IMR-90 (cell line): ENCODE results near the gene HHATL. TPM values are rescaled to one million over a fixed set of nuclear protein-coding genes. Genes with fewer than 3 reads are reported as not detected.

ENCODE experiments used
- ATAC-seq: fragments of 200-7000 bp; cut with Tn5 transposase; 2 replicates; pipeline ENCODE4 v1.9.1; 2020; ENCODE audit warnings: low read depth, mild to moderate bottlenecking, moderate library complexity
- BruUV-seq: library from RNA; stranded (reverse); fragments of 400-500 nt; replicated peaks from 2 replicates; lab custom pipeline; 2021; lab: Mats Ljungman, UMichigan
- CTCF ChIA-PET: fragments of 300-600 bp; formaldehyde crosslinking; extraction: SDS; loops from one replicate; lab custom pipeline; 2021; ENCODE audit warnings: antibody characterized with exemption; lab: Yijun Ruan, JAX
- POLR2A ChIA-PET: fragments of 300-600 bp; sonication (Branson Sonifier 250); formaldehyde crosslinking; loops from one replicate; lab custom pipeline; 2022; ENCODE audit warnings: antibody characterized with exemption; ENCODE audit not compliant: unreplicated experiment; lab: Charles Lee
- DNase-seq: peaks from one replicate; pipeline ENCODE4 v3.0.0; 2013
- H2AFZ ChIP-seq: replicated peaks from 2 replicates; pipeline ENCODE3; 2013; ENCODE audit warnings: low read length, mild to moderate bottlenecking; ENCODE audit not compliant: poor library complexity
- H2AK5ac ChIP-seq: 2 replicates; pipeline ENCODE4 v1.6.1; 2013; ENCODE audit warnings: low read depth, low read length, inconsistent platforms
- H2AK9ac ChIP-seq: replicated peaks from 2 replicates; pipeline ENCODE3; 2013; ENCODE audit warnings: mild to moderate bottlenecking, low read depth, low read length, moderate library complexity; ENCODE audit not compliant: poor library complexity
- H2BK120ac ChIP-seq: 2 replicates; pipeline ENCODE4 v1.6.1; 2013; ENCODE audit warnings: low read depth, low read length, inconsistent platforms
- H2BK15ac ChIP-seq: 3 replicates; pipeline ENCODE4 v1.6.1; 2013; ENCODE audit warnings: low read depth, low read length, inconsistent platforms
- H2BK20ac ChIP-seq: 2 replicates; pipeline ENCODE4 v1.6.1; 2013; ENCODE audit warnings: low read depth, mild to moderate bottlenecking, inconsistent platforms, low read length, moderate library complexity
- H2BK5ac ChIP-seq: 2 replicates; pipeline ENCODE4 v1.6.1; 2013; ENCODE audit warnings: mild to moderate bottlenecking, low read depth, low read length, inconsistent platforms; ENCODE audit not compliant: poor library complexity, severe bottlenecking
- H3K14ac ChIP-seq: replicated peaks from 2 replicates; pipeline ENCODE4 v1.6.1; 2013; ENCODE audit warnings: low read depth, low read length, inconsistent platforms
- H3K18ac ChIP-seq: 2 replicates; pipeline ENCODE4 v1.6.1; 2013; ENCODE audit warnings: low read depth, low read length, control low read depth
- H3K23ac ChIP-seq: 2 replicates; pipeline ENCODE4 v1.6.1; 2013; ENCODE audit warnings: low read depth, low read length, inconsistent platforms
- H3K27ac ChIP-seq: 2 replicates; pipeline ENCODE4 v1.5.1; 2013; ENCODE audit warnings: mild to moderate bottlenecking, control low read depth, low read length; ENCODE audit not compliant: insufficient read depth
- H3K27me3 ChIP-seq: 2 replicates; pipeline ENCODE4 v1.6.1; 2013; ENCODE audit warnings: low read length; ENCODE audit not compliant: control insufficient read depth, insufficient read depth
- H3K36me3 ChIP-seq: 2 replicates; pipeline ENCODE4 v1.6.1; 2013; ENCODE audit warnings: low read length, mixed read lengths; ENCODE audit not compliant: control insufficient read depth, insufficient read depth
- H3K4ac ChIP-seq: 2 replicates; pipeline ENCODE4 v1.6.1; 2013; ENCODE audit warnings: low read depth, low read length, inconsistent platforms
- H3K4me1 ChIP-seq: 2 replicates; pipeline ENCODE4 v1.6.1; 2013; ENCODE audit warnings: low read length, mixed read lengths; ENCODE audit not compliant: control insufficient read depth, insufficient read depth
- H3K4me2 ChIP-seq: 2 replicates; pipeline ENCODE4 v1.6.1; 2013; ENCODE audit warnings: low read depth, mild to moderate bottlenecking, control low read depth, low read length, moderate library complexity
- H3K4me3 ChIP-seq: 2 replicates; pipeline ENCODE4 v1.5.1; 2013; ENCODE audit warnings: low read depth, mild to moderate bottlenecking, control low read depth, low read length, moderate library complexity; ENCODE audit not compliant: insufficient read depth
- H3K56ac ChIP-seq: 2 replicates; pipeline ENCODE4 v1.6.1; 2013; ENCODE audit warnings: low read length, inconsistent platforms; ENCODE audit not compliant: insufficient read depth; ENCODE audit errors: extremely low read depth
- H3K79me1 ChIP-seq, 2 experiments: 2 replicates each; pipeline ENCODE4 v1.6.1; 2013; ENCODE audit warnings: low read length in 2 of 2, inconsistent platforms in 1 of 2, low read depth in 1 of 2
- H3K9ac ChIP-seq: 2 replicates; pipeline ENCODE4 v1.6.1; 2013; ENCODE audit warnings: low read depth, low read length, control low read depth
- H3K9me1 ChIP-seq: 2 replicates; pipeline ENCODE4 v1.6.1; 2013; ENCODE audit warnings: low read length, inconsistent platforms; ENCODE audit not compliant: insufficient read depth
- H3K9me3 ChIP-seq: 2 replicates; pipeline ENCODE4 v1.6.1; 2013; ENCODE audit warnings: low read length; ENCODE audit not compliant: control insufficient read depth, insufficient read depth
- H4K20me1 ChIP-seq: 2 replicates; pipeline ENCODE4 v1.6.1; 2013; ENCODE audit warnings: low read length, inconsistent platforms; ENCODE audit not compliant: insufficient read depth
- H4K5ac ChIP-seq: 2 replicates; pipeline ENCODE4 v1.6.1; 2013; ENCODE audit warnings: mild to moderate bottlenecking, low read depth, low read length, control low read depth
- H4K8ac ChIP-seq, 2 experiments: 2 replicates each; pipeline ENCODE4 v1.6.1; 2013; ENCODE audit warnings: low read depth in 2 of 2, low read length in 2 of 2, control low read depth in 1 of 2, inconsistent platforms in 1 of 2
- H4K91ac ChIP-seq: 2 replicates; pipeline ENCODE4 v1.6.1; 2013; ENCODE audit warnings: low read depth, low read length, inconsistent platforms; ENCODE audit not compliant: insufficient read depth
- BHLHE40 ChIP-seq: fragments of 150-350 bp; IDR thresholded peaks from 2 replicates; pipeline ENCODE4 v1.6.1; 2016; ENCODE audit warnings: mild to moderate bottlenecking, low read depth, low read length
- CHD1 ChIP-seq: IDR thresholded peaks from 2 replicates; pipeline ENCODE4 v1.6.1; 2012; ENCODE audit warnings: low read depth, low read length, improper control_type of control experiment
- RFX5 ChIP-seq: IDR thresholded peaks from 2 replicates; pipeline ENCODE4 v1.8.0; 2012; ENCODE audit warnings: low read depth, mild to moderate bottlenecking, low read length, moderate library complexity
- WGBS, 2 experiments: methylation state at CpG; one replicate each; pipeline versions ENCODE4 v1.1.5 to v1.1.7; 2013; ENCODE audit warnings: missing lambda C conversion rate in 2 of 2; ENCODE audit not compliant: insufficient read length in 1 of 2; ENCODE audit errors: extremely low coverage in 2 of 2; 5-methylcytosine and 5-hydroxymethylcytosine counted together
- dilution Hi-C: fragments of 300-500 bp; cut with HindIII; formaldehyde crosslinking; loops from one replicate; pipeline ENCODE4 v1.14.3; 2018; ENCODE audit warnings: low sequenced_read_pairs; ENCODE audit not compliant: unreplicated experiment
- in situ Hi-C: fragments of 300-500 bp; cut with MboI; formaldehyde crosslinking; loops from 3 replicates; pipeline ENCODE4 v1.14.3; 2019; ENCODE audit warnings: low sequenced_read_pairs, inconsistent platforms, mixed read lengths
- intact Hi-C: fragments of 100-400 bp; cut with micrococcal nuclease; formaldehyde crosslinking; loops from 2 replicates; pipeline ENCODE4 v1.10.0; 2022
- polyA plus RNA-seq, 3 experiments: library from polyadenylated mRNA; depleted of rRNA; stranded (reverse); fragments of >200 nt; gene quantifications; 2 replicates each; pipeline ENCODE4 v1.2.3, GENCODE V29; 2012; ENCODE audit warnings: low replicate concordance in 1 of 3
- total RNA-seq: library from RNA; depleted of rRNA; stranded (reverse); fragments of >200 nt; gene quantifications from 2 replicates; pipeline ENCODE4 v1.2.3, GENCODE V29; 2012
- TF ChIP-seq, protein P1 (sequence below): conservative IDR thresholded peaks from 2 replicates; pipeline ENCODE4 v1.5.1; 2012; ENCODE audit warnings: mild to moderate bottlenecking, low read depth, low read length, improper control_type of control experiment

HHATL gene
- total and polyA plus RNA-seq, 2 of the 4 experiments (the other 2 are of a cell fraction) = not detected

- Histone ChIP-seq H4K8ac (no peak overlapping the region), H3K4me1 (peaks cover 7% of the 10 kb centered on the region), H4K5ac (no peak overlapping the region), H4K20me1 (no peaks in the 10 kb centered on the region; the same call in 1 of the 2 replicates), H3K18ac (no peak overlapping the region), H2BK15ac (peak overlapping the region; percentile 82; the same call in 2 of the 3 replicates), H3K14ac (no peak overlapping the region), H2AFZ (no peak overlapping the region), H3K4ac (no peak overlapping the region), H3K9me1 (peaks cover 6% of the 10 kb centered on the region), H4K91ac (peak overlapping the region; percentile 36; the same call in 1 of the 2 replicates), H3K27me3 (peaks cover 30% of the 10 kb centered on the region), H3K36me3 (no peaks in the 10 kb centered on the region), H2BK20ac (peak overlapping the region; percentile 62; the same call in 1 of the 2 replicates), H3K56ac (no peak overlapping the region), H3K9me3 (peaks cover 7% of the 10 kb centered on the region), H3K79me1 (no peaks in the 10 kb centered on the region), H2BK120ac (peak overlapping the region; percentile 40; the same call in 1 of the 2 replicates), H3K23ac (no peak overlapping the region), H3K9ac (no peak overlapping the region), H3K27ac (no peak overlapping the region), H2AK9ac (peak overlapping the region; percentile 37), H2BK5ac (no peak overlapping the region), H2AK5ac (peak overlapping the region; percentile 29; the same call in 1 of the 2 replicates), H3K4me2 (no peak overlapping the region), H3K4me3 (no peak overlapping the region)
- WGBS, 2 experiments = 100% methylated on average over 1 of the region's 7 CpGs; no CpG with 5 or more reads in 1 of the 2 experiments
- no peak for ATAC-seq
- ChIA-PET POLR2A (no interaction called here), CTCF (interaction anchor here (0.7 kb wide), 1 partner anchor 78 kb away, joined by 3 read pairs; no protein-coding TSS in a partner anchor)
- in situ Hi-C loops (no loop called here), dilution Hi-C loops (no loop called here), intact Hi-C loops (no loop called here)
- TF ChIP-seq, protein P1, sequence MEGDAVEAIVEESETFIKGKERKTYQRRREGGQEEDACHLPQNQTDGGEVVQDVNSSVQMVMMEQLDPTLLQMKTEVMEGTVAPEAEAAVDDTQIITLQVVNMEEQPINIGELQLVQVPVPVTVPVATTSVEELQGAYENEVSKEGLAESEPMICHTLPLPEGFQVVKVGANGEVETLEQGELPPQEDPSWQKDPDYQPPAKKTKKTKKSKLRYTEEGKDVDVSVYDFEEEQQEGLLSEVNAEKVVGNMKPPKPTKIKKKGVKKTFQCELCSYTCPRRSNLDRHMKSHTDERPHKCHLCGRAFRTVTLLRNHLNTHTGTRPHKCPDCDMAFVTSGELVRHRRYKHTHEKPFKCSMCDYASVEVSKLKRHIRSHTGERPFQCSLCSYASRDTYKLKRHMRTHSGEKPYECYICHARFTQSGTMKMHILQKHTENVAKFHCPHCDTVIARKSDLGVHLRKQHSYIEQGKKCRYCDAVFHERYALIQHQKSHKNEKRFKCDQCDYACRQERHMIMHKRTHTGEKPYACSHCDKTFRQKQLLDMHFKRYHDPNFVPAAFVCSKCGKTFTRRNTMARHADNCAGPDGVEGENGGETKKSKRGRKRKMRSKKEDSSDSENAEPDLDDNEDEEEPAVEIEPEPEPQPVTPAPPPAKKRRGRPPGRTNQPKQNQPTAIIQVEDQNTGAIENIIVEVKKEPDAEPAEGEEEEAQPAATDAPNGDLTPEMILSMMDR = no peak
- TF ChIP-seq RFX5 (no peak), CHD1 (no peak), BHLHE40 (no peak)
- BruUV-seq = no TSS peak
- DNase-seq = no peak
Observed at GRCh38 chr3:42684632-42685362, 17.8 kb downstream of the HHATL start.
